Activated CD4-positive, alpha-beta T cell treated with anti-CD3 and anti-CD28 coated beads, Interleukin-2, amount 50 U/mL, for 48 hours (primary cell): ENCODE measurements around the gene EHD4.

Experiments
- DNase-seq, 2 experiments: peaks; one replicate each; pipeline ENCODE4 v3.0.0-alpha.2; 2020

Gene EHD4

GRCh38 chr15:41892621-41893421 is 79.5 kb downstream of the EHD4 start:
- DNase-seq, result peak; percentile 19 to 27

- no peak for DNase-seq
These were observed 80.4 kb downstream of the EHD4 start for GRCh38 chr15:41891946-41892345.

GRCh38 chr15:41891226-41891625 is 81.1 kb downstream of the EHD4 start:
- DNase-seq, result no peak

- DNase-seq, result no peak
These were observed 82.2 kb downstream of the EHD4 start for GRCh38 chr15:41890050-41890690.

GRCh38 chr15:41888662-41889253 is 83.6 kb downstream of the EHD4 start:
- no peak for DNase-seq

GRCh38 chr15:41887893-41888292 is 84.5 kb downstream of the EHD4 start:
- DNase-seq, result no peak

- DNase-seq, result no peak
These were observed 85.2 kb downstream of the EHD4 start for GRCh38 chr15:41887161-41887560.

GRCh38 chr15:41886741-41887140 is 85.6 kb downstream of the EHD4 start:
- no peak for DNase-seq

GRCh38 chr15:41885841-41886240 is 86.5 kb downstream of the EHD4 start:
- no peak for DNase-seq

GRCh38 chr15:41885321-41885720 is 87.0 kb downstream of the EHD4 start:
- no peak for DNase-seq

GRCh38 chr15:41884458-41884857 is 87.9 kb downstream of the EHD4 start:
- no peak for DNase-seq

GRCh38 chr15:41883484-41883825 is 88.9 kb downstream of the EHD4 start:
- no peak for DNase-seq

GRCh38 chr15:41882689-41883483 is 89.5 kb downstream of the EHD4 start:
- DNase-seq, result no peak

- DNase-seq, result no peak
These were observed 90.3 kb downstream of the EHD4 start for GRCh38 chr15:41881920-41882688.

- DNase-seq, result no peak
These were observed 90.8 kb downstream of the EHD4 start for GRCh38 chr15:41881550-41881919.

- no peak for DNase-seq
These were observed 91.3 kb downstream of the EHD4 start for GRCh38 chr15:41881086-41881485.

- DNase-seq, result no peak
These were observed 92.0 kb downstream of the EHD4 start for GRCh38 chr15:41880156-41880877.

- DNase-seq, result no peak
These were observed 93.0 kb downstream of the EHD4 start for GRCh38 chr15:41879321-41879845.

- no peak for DNase-seq
These were observed 94.0 kb downstream of the EHD4 start for GRCh38 chr15:41878355-41878699.

- no peak for DNase-seq
These were observed 94.6 kb downstream of the EHD4 start for GRCh38 chr15:41877631-41878354.

- no peak for DNase-seq
These were observed 95.7 kb downstream of the EHD4 start for GRCh38 chr15:41876689-41877088.
